NT2/D1 (cell line): ENCODE data around the gene IPO9.

Source experiments
- YY1 ChIP-seq: IDR thresholded peaks from 2 replicates; pipeline ENCODE4 v1.6.1; 2011; ENCODE audit not compliant: insufficient read length, insufficient read depth
- ZNF274 ChIP-seq: IDR thresholded peaks from 2 replicates; pipeline ENCODE4 v1.6.1; 2011; ENCODE audit warnings: mild to moderate bottlenecking, low read depth, low read length

DNA sequence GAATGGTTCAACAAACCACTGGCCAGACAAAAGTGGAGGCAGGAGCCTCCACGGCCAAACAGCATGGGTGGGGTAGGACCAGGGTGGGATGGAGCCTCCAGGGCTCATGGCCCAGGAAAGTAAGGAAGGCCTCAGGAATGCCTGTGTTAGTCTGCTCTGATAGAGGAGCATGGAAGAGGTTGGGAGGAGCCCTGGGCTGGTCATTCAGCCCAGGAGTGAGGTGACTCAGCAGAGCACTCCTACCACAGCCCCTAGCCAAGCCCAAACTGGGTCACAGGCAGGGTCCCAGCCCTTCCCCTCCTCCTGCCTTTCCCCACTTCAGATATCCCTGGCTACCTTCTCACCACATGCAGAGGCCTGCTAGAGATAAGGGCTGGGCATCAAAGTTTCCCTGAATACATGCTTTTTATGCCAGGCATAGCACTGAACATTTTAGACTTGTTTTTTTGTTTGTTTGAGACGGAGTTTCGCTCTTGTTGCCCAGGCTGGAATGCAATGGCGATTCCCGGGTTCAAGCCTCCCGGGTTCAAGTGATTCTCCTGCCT lies 56.6 kb downstream of the IPO9 start:
- TF ChIP-seq YY1 (no peak), ZNF274 (no peak)
